HG02571 (cell line): ENCODE data around the gene CCDC197.

Source experiments
- ATAC-seq: cut with Tn5 transposase; IDR thresholded peaks from one replicate; pipeline ENCODE4 v1.9.1; 2021; ENCODE audit warnings: mild to moderate bottlenecking, moderate library complexity; ENCODE audit not compliant: unreplicated experiment

CCDC197 gene

DNA sequence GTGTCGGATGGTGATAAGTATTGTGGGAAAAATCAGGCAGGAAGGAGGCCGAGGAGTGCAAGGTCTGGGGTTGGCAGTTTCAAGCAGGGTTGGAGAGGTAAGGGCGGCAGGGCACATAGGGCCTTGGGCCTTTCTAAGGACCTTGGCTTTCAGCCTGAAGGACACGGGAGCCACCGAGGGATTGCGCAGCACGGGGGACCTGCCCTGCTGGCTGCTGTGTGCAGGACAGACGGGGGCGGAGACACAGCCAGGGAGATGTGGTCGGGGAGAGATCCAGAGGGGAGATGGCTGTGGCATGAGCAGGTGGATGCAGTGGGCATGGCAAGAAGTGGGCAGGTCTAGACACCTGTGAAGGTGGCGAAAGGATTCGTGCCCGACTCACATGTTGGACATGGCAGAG, 43.7 kb downstream of the CCDC197 start:
- no peak for ATAC-seq

- no peak for ATAC-seq
Observed at GRCh38 chr14:94041551-94042346, 44.6 kb downstream of the CCDC197 start.

DNA sequence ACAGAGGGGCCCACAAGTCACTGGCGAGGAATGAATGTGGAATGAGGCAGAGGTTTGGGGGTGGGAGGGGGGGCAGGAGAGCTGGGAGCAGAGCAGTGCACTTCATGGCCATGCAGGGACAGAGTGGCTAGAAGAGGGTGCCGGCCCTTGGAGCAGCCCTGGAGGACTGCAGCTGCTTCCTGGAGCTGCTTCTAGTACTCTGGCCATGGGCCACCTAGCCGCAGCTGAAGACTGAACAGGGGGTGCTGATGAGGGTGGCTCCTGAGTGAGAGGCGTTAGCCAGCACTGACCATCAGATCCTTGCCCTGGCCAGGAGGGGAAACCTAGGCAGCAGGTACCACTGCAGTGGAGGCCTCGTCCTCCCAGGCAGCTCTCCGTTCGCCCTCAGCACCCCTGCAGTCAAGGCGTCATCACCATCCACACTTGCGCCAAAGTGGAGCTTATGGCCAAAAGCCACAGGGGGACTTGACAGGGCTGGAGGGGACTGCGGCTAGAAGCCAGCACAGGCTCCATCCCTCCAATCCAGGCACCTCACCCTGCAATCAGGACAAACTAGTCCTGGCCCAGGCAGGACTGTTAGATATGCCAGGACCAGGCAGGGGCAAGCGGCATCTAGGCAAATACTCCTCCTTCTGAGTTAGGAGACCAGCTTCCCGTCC, 45.5 kb downstream of the CCDC197 start:
- no peak for ATAC-seq

GRCh38 chr14:94043111-94043755, 46.1 kb downstream of the CCDC197 start:
- no peak for ATAC-seq

DNA sequence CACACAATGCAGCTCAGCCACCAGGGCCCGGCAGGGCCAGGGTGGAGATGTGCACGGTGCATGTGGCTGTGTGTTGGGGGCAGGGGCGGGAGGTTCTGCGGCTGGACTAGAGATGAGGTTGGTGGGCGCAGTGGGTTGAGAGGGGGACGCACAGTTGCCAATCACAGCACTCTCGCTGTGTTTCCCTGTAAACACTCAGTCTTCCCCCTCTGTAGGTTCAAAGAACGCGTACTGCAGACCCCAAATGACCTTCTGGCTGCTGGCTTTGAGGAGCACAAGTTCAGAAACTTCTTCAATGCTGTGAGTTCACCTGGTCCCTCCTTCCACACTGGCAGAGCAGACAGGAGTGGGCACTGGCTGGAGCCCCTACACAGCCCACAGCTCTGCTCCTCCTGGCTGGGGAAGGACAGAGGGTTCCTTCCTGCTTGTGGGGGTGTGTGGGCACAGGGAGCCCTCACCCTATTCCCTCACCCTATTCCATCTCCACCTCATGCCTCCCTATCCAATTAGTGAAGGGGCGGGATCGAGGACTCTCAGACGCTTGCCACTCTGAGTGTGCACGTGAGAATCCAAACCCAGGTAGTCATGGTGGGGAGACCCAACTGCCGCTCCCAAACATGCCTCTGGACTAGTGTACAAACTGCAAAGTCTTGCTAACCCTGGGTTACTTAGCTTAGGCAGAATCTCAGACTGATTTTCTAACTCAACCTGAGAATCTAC, 46.8 kb downstream of the CCDC197 start:
- ATAC-seq = no peak

- no peak for ATAC-seq
Observed at GRCh38 chr14:94044476-94045091, 47.5 kb downstream of the CCDC197 start.

DNA sequence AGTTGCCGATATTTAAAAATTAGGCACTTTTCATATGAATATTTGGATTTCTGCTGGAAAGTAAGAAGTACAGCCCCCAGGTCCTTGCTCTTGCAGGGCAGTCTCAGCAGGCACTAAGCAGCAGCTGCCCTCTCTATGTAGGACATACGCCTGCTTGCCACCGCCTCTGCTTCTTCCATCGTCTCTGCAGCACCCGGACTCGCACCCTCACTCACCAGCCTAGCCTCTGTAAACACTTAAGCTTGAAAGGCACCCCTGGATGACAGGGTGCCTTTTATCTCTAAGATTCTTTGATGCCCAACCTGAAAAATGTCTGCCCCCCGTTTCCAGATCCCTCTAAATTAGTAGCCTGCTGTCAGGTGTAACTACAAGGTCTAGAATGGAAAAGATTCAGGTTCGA, 48.0 kb downstream of the CCDC197 start:
- no peak for ATAC-seq

- no peak for ATAC-seq
Observed at GRCh38 chr14:94045563-94046345, 48.7 kb downstream of the CCDC197 start.

- no peak for ATAC-seq
Observed at GRCh38 chr14:94046696-94047250, 49.7 kb downstream of the CCDC197 start.

- no peak for ATAC-seq
Observed at GRCh38 chr14:94047581-94047980, 50.5 kb downstream of the CCDC197 start.

DNA sequence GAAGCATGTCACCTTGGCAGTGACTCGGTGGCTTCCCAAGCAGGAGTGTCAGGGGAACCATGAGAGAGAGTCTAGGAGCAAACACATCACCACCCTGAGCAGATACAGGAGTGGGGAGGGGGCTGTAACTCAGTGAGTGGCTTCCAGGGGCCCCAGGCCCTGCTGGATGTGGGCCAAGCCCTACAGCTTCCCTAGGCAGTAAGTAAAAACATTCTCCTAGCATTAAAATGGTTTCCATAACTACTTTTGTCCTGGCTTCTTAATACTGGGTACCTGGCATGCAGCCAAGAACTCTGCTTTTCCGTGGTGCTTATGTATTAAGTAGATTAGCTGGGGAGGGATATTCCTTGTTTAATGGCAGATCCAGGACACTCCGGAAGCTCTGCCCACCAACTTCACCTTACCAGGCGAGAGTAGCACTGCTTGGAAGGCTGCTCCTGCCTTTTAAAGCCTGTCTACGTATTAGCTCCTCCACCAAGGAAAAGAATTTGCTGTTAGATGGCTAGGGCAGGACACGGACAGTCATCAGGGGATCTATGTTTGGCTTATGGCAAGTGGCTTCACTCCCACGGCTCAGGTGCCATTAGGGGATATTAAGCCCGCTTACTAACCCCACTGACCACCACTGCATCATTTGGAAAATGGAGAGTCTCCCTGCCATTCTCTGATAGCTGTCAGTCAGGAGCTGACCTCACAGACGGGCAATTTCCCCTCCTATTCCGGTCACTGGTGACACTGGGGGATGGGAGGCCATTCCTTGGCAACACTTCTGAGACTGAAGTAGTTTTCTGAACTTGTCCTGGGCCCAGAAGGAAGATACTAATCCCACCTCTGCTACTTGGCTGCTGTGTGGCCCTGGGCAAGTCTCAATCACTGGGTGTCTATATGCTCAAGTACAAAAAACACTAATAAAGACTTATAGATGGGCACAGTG, 51.9 kb downstream of the CCDC197 start:
- no peak for ATAC-seq

DNA sequence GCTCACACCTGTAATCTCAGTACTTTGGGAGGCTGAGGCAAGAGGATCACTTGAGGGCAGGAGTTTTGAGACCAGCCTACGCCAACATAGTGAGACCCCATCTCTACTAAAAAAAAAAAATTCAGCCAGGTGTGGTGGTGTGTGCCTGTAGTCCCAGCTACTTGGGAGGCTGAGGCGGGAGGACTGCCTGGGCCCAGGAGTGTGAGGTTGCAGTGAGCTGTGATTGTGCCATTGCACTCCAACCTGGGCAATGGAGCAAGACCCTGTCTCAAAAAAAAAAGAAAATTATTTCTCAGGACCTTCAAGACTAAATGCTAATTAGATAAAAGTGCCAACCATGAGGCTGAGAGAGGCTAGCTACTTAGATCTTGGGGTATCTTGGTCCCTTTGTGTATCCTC, 52.5 kb downstream of the CCDC197 start:
- no peak for ATAC-seq

DNA sequence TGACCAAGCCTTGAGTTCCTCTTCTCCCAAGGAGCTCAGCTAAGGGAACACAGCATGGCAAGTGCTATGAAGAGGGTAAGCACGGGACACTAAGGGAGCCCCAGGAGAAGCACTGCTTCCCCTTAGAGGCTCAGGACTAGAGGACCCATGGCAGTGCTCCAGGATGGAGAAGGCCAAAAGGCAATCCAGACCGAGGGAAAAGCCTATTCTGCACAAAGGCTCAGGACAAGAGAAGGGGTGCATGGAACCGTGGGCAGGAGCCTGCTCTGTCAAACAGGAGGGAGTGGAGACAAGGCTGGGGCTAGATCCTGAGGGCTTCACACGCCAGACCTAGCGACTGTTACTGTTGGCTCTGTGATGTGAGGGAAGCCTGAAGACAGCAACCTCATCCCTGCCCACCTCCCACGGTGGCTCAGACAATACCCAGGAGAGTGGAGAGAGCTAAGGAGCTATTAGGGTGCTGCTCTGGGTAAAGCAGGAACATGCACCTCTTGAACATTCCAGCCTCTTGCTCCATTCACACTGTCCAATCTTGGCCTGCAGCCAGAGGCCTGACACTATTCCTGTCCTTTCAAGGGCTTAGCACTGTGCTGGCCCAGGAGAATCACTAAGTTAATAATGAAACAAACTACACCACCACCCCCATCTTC, 53.3 kb downstream of the CCDC197 start:
- no peak for ATAC-seq

GRCh38 chr14:94051115-94051514, 54.0 kb downstream of the CCDC197 start:
- ATAC-seq = no peak

GRCh38 chr14:94051779-94052178, 54.7 kb downstream of the CCDC197 start:
- ATAC-seq = no peak

GRCh38 chr14:94052199-94052598, 55.1 kb downstream of the CCDC197 start:
- no peak for ATAC-seq

- no peak for ATAC-seq
Observed at GRCh38 chr14:94052662-94053061, 55.6 kb downstream of the CCDC197 start.

GRCh38 chr14:94054401-94054800, 57.3 kb downstream of the CCDC197 start:
- ATAC-seq = no peak
